ENCODE measurements around the gene ELF5.

DNA sequence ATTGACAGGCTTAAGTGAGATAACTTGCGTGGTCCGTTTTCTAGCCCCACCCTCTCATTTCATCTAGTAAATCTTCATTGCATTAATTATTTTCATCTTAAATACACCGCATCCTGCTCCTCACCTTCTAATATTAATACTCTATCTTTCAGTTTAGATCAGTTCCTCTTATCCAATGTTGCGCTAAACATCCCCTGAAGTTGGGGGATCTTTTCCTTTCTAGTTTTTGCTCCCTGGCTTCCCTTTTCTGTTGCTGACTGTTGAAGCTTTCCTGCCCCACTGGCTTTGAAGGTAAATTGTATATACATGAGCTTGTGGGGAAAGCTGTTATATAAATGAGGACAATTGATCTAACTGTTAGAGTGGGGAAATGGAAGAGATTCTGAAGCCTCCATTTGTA lies 67.6 kb downstream of the ELF5 start:
- TF ChIP-seq CTCF (IDR thresholded peaks at IDR 0.05; ENCODE audit: low read length) (no peak), EZH2 (IDR thresholded peaks at IDR 0.05; ENCODE audit: borderline replicate concordance, low read length) (no peak)

Data from OCI-LY1 (cell line).